Upper lobe of left lung (tissue), 6 donors: ENCODE data around the gene CDYL. TPM values are rescaled to one million over a fixed set of nuclear protein-coding genes. Genes with fewer than 3 reads are reported as not detected.
A peak's percentile ranks its signal among the peaks of the same experiment; 100 is the strongest.

Experiments used
- ATAC-seq, 2 donors: fragments of 200-7000 bp; cut with Tn5 transposase; one replicate each; pipeline ENCODE4 v1.9.1; 2022; ENCODE audit warnings: mild to moderate bottlenecking in 2 of 2, moderate library complexity in 2 of 2; ENCODE audit not compliant: low FRiP score in 2 of 2
- DNase-seq, 2 donors: peaks; one replicate each; pipeline ENCODE4 v3.0.0-alpha.2; 2019 to 2020
- H3K27ac ChIP-seq, 4 donors: fragments of 200-600 bp; sonication (generic); one replicate each; pipeline ENCODE4 v1.5.1; 2016 to 2019
- H3K27me3 ChIP-seq, 4 donors: fragments of 200-600 bp; sonication (generic); one replicate each; pipeline ENCODE4 v1.5.1; 2017 to 2019
- H3K36me3 ChIP-seq, 4 donors: fragments of 200-600 bp; sonication (generic); one replicate each; pipeline ENCODE4 v1.5.1; 2016 to 2019
- H3K4me1 ChIP-seq, 4 donors: fragments of 200-600 bp; sonication (generic); one replicate each; pipeline ENCODE4 v1.5.1; 2018 to 2019
- H3K4me3 ChIP-seq, 4 donors: fragments of 200-600 bp; sonication (generic); one replicate each; pipeline ENCODE4 v1.5.1; 2017 to 2019; ENCODE audit warnings: mild to moderate bottlenecking in 2 of 4, moderate library complexity in 1 of 4
- H3K9me3 ChIP-seq, 4 donors: fragments of 200-600 bp; sonication (generic); one replicate each; pipeline ENCODE4 v1.5.1; 2018 to 2019
- EP300 ChIP-seq, 4 donors: sonication (generic); formaldehyde crosslinking; IDR thresholded peaks; one replicate each; pipeline ENCODE4 v1.5.1; 2017; ENCODE audit warnings: antibody characterized with exemption in 4 of 4, control low read depth in 2 of 4
- POLR2A ChIP-seq, 4 donors: fragments of 450-650 bp; IDR thresholded peaks; one replicate each; pipeline ENCODE4 v1.5.1; 2016 to 2017; ENCODE audit warnings: antibody characterized with exemption in 4 of 4, mild to moderate bottlenecking in 2 of 4
- POLR2AphosphoS5 ChIP-seq, 2 donors: sonication (generic); formaldehyde crosslinking; IDR thresholded peaks; one replicate each; pipeline ENCODE4 v1.5.1; 2017; ENCODE audit warnings: antibody characterized with exemption in 2 of 2
- WGBS, 2 donors: methylation state at CpG; one replicate each; pipeline ENCODE4 v1.1.5; 2017 to 2018; 5-methylcytosine and 5-hydroxymethylcytosine counted together
- total RNA-seq, 6 donors: library from RNA; depleted of rRNA in 4 of 6; stranded (reverse); fragments of >200 nt in 4 of 6; gene quantifications; one replicate each; pipeline versions ENCODE4 v1.1.0 to v1.2.1, GENCODE V29; 2016 to 2021
- TF ChIP-seq, protein P1 (sequence below), 6 experiments: fragments of 450-650 bp in 4 of 6; fragments of 200-600 bp in 2 of 6; sonication (generic) in 2 of 6; IDR thresholded peaks; one replicate each; pipeline ENCODE4 v1.5.1; 2016 to 2019; ENCODE audit warnings: antibody characterized with exemption in 6 of 6
- donor health status: DM: no; HTN: no; CAD: no; lungs with moderate emphysema.
- donor health status: DM: no; HTN: yes; CAD: no; lungs with severe emphysema.

Gene CDYL
- total RNA-seq, 6 donors from 2014 or later = 17.6 to 48.9 (median 32.9) TPM

DNA sequence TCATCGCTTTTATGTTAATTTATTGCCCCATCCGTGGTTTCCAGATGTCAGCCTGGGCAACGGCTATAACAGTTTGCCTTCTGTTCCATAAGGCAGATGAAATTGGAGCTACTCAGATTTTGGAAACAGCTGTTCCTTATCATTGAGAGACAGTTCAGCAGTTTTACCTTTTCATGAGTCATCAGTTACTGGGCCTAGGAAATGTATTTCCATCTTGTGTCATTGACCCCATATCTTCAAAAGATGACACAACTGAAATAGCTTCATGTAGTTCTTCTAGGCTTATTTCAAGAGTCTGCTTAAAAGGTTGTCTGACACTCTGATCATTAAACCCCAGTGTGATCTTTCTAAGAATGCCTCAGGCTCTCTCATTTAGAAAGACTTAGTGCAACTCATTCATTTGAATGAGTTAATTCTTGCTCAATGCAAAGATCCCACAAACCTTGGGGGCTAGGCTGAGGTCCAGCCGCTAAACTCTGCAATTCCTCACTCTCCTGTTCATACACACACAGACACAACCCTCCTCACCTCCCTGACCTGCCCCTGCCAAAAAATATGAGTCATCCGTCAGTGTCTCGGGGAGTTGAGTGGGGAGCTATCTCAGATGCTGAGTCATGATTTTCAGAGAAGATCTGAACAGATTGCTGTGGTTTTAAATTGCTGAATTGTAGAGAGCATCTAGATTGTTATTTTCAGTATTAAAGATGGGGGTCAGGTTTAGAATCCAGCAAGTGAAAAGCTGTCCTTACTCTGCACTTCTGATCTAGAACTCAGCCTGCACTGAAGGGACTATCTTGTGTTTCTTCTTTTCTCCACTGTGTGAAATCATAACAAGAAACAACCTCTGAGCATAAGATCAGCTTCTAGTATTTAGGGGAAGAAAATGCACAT lies 165.8 kb downstream of the CDYL start:
- WGBS, 2 donors = 42 to 55% methylated on average over 6 of the region's 6 CpGs
- peak; percentile 47 to 90 for ATAC-seq
- peak in 1 of 2 donors; percentile 45 for DNase-seq
- Histone ChIP-seq H3K9me3 (no peaks in the 10 kb centered on the region), H3K27me3 (no peaks in the 10 kb centered on the region), H3K4me1 (peaks cover 5 to 19% (median 13%) of the 10 kb centered on the region in 4 donors), H3K36me3 (peaks cover 0 to 35% (median 22%) of the 10 kb centered on the region in 4 donors), H3K27ac (no peak overlapping the region), H3K4me3 (no peak overlapping the region)
- TF ChIP-seq POLR2AphosphoS5 (IDR thresholded peaks at IDR 0.05) (peak in 1 of 2 donors; percentile 9), EP300 (IDR thresholded peaks at IDR 0.05) (no peak)

- peaks cover 0 to 38% (median 22%) of the 10 kb centered on the region in 4 donors for H3K36me3 ChIP-seq
- H3K27ac ChIP-seq = no peak overlapping the region
- no peak for ATAC-seq
- no peaks in the 10 kb centered on the region for H3K27me3 ChIP-seq
- H3K9me3 ChIP-seq = no peaks in the 10 kb centered on the region
- H3K4me3 ChIP-seq = no peak overlapping the region
- TF ChIP-seq EP300 (IDR thresholded peaks at IDR 0.05) (no peak), POLR2A (IDR thresholded peaks at IDR 0.05) (no peak), POLR2AphosphoS5 (IDR thresholded peaks at IDR 0.05) (no peak)
- TF ChIP-seq, protein P1, sequence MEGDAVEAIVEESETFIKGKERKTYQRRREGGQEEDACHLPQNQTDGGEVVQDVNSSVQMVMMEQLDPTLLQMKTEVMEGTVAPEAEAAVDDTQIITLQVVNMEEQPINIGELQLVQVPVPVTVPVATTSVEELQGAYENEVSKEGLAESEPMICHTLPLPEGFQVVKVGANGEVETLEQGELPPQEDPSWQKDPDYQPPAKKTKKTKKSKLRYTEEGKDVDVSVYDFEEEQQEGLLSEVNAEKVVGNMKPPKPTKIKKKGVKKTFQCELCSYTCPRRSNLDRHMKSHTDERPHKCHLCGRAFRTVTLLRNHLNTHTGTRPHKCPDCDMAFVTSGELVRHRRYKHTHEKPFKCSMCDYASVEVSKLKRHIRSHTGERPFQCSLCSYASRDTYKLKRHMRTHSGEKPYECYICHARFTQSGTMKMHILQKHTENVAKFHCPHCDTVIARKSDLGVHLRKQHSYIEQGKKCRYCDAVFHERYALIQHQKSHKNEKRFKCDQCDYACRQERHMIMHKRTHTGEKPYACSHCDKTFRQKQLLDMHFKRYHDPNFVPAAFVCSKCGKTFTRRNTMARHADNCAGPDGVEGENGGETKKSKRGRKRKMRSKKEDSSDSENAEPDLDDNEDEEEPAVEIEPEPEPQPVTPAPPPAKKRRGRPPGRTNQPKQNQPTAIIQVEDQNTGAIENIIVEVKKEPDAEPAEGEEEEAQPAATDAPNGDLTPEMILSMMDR (IDR thresholded peaks at IDR 0.05) = no peak
- DNase-seq = no peak
- H3K4me1 ChIP-seq = peaks cover 5 to 19% (median 13%) of the 10 kb centered on the region in 4 donors
- WGBS, 2 donors = 81 to 88% methylated on average over 4 of the region's 4 CpGs
Observed at GRCh38 chr6:4942673-4943009, 166.4 kb downstream of the CDYL start.

DNA sequence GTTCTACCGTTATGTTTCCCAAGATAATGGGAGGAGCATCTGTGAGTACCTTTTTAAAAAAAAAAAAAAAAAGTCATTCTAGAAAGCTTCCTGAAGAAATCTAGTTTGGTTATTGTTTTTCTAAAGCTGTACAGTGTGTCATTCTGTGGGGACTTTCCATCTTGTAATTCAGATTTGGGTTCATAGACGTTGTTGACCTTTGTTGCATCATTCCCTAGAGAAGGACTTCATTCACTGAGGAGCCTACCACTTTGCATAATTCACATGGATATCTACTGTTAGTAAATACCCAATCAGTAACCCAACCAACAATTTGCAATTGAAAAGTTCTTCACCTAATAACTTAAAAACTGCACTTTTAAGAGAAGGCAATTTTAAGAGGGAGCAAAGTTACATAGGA lies 167.5 kb downstream of the CDYL start:
- peaks cover 0 to 41% (median 22%) of the 10 kb centered on the region in 4 donors for H3K36me3 ChIP-seq
- WGBS, 2 donors = 53 to 69% methylated on average over 2 of the region's 2 CpGs
- H3K9me3 ChIP-seq = no peaks in the 10 kb centered on the region
- DNase-seq (no peak), ATAC-seq (no peak)
- no peak overlapping the region for H3K4me3 ChIP-seq
- H3K4me1 ChIP-seq = peaks cover 5 to 19% (median 13%) of the 10 kb centered on the region in 4 donors
- H3K27me3 ChIP-seq = no peaks in the 10 kb centered on the region
- no peak for TF ChIP-seq EP300 (IDR thresholded peaks at IDR 0.05)
- TF ChIP-seq, protein P1 (IDR thresholded peaks at IDR 0.05) = no peak
- TF ChIP-seq POLR2A (IDR thresholded peaks at IDR 0.05) = no peak
- TF ChIP-seq POLR2AphosphoS5 (IDR thresholded peaks at IDR 0.05) = no peak
- no peak overlapping the region for H3K27ac ChIP-seq

GRCh38 chr6:4944325-4944724 lies 168.1 kb downstream of the CDYL start:
- TF ChIP-seq, protein P1 (IDR thresholded peaks at IDR 0.05) = no peak
- no peak for TF ChIP-seq POLR2A (IDR thresholded peaks at IDR 0.05)
- TF ChIP-seq POLR2AphosphoS5 (IDR thresholded peaks at IDR 0.05) = no peak
- no peak for TF ChIP-seq EP300 (IDR thresholded peaks at IDR 0.05)
- H3K27me3 ChIP-seq = no peaks in the 10 kb centered on the region
- H3K4me1 ChIP-seq = peaks cover 5 to 19% (median 13%) of the 10 kb centered on the region in 4 donors
- DNase-seq (no peak), ATAC-seq (no peak)
- H3K9me3 ChIP-seq = no peaks in the 10 kb centered on the region
- no peak overlapping the region for H3K4me3 ChIP-seq
- H3K36me3 ChIP-seq = peaks cover 0 to 46% (median 25%) of the 10 kb centered on the region in 4 donors
- H3K27ac ChIP-seq = no peak overlapping the region
- WGBS, 2 donors = 93 to 96% methylated on average over 8 of the region's 8 CpGs

GRCh38 chr6:4946521-4946920 lies 170.3 kb downstream of the CDYL start:
- peaks cover 5 to 19% (median 13%) of the 10 kb centered on the region in 4 donors for H3K4me1 ChIP-seq
- DNase-seq (peak in 1 of 2 donors; percentile 62), ATAC-seq (no peak)
- peaks cover 0 to 53% (median 30%) of the 10 kb centered on the region in 4 donors for H3K36me3 ChIP-seq
- TF ChIP-seq, protein P1 (IDR thresholded peaks at IDR 0.05) = no peak
- no peak for TF ChIP-seq EP300 (IDR thresholded peaks at IDR 0.05)
- TF ChIP-seq POLR2AphosphoS5 (IDR thresholded peaks at IDR 0.05) = no peak
- TF ChIP-seq POLR2A (IDR thresholded peaks at IDR 0.05) = no peak
- no peaks in the 10 kb centered on the region for H3K9me3 ChIP-seq
- WGBS, 2 donors = 96% methylated on average over 11 of the region's 11 CpGs; no CpG with 5 or more reads in 1 of the 2 donors
- H3K27ac ChIP-seq = no peak overlapping the region
- no peak overlapping the region for H3K4me3 ChIP-seq
- H3K27me3 ChIP-seq = no peaks in the 10 kb centered on the region
